H1 (cell line): Measurements from ENCODE around the gene IFT20. TPM values are rescaled to one million over a fixed set of nuclear protein-coding genes. Genes with fewer than 3 reads are reported as not detected.
A peak's percentile ranks its signal among the peaks of the same experiment; 100 is the strongest.

Source experiments
- ASH2L ChIP-seq: fragments of 200-600, 300-600 bp; sonication (generic); IDR thresholded peaks from one replicate; pipeline ENCODE4 v1.7.1; 2017; ENCODE audit warnings: low read length
- BACH1 ChIP-seq: IDR thresholded peaks from 2 replicates; pipeline ENCODE4 v1.6.1; 2012; ENCODE audit warnings: low read length, improper control_type of control experiment
- BRCA1 ChIP-seq: IDR thresholded peaks from 2 replicates; pipeline ENCODE4 v1.6.1; 2012; ENCODE audit warnings: low read depth, low read length, improper control_type of control experiment
- CBX5 ChIP-seq: fragments of 300-800, 300-1000 bp; sonication (generic); IDR thresholded peaks from 2 replicates; pipeline ENCODE4 v1.7.1; 2016; ENCODE audit warnings: antibody characterized with exemption, low read length, low read depth
- CBX8 ChIP-seq: fragments of 300-800, 300-1000 bp; sonication (generic); IDR thresholded peaks from 2 replicates; pipeline ENCODE4 v1.7.1; 2016; ENCODE audit warnings: low read depth, low read length, borderline replicate concordance
- CHD1 ChIP-seq: IDR thresholded peaks from 2 replicates; pipeline ENCODE4 v1.6.1; 2012; ENCODE audit warnings: low read depth, low read length, improper control_type of control experiment
- CREB1 ChIP-seq: IDR thresholded peaks from 2 replicates; pipeline ENCODE4 v1.6.1; 2012; ENCODE audit warnings: inconsistent platforms
- CTBP2 ChIP-seq: IDR thresholded peaks from 2 replicates; pipeline ENCODE4 v1.7.0; 2011; ENCODE audit warnings: borderline replicate concordance, mild to moderate bottlenecking, moderate library complexity, mixed read lengths, low read length; ENCODE audit not compliant: insufficient read depth, insufficient read length
- FOSL1 ChIP-seq: IDR thresholded peaks from 2 replicates; pipeline ENCODE4 v1.6.1; 2011; ENCODE audit warnings: mild to moderate bottlenecking, low read depth, low read length, moderate library complexity; ENCODE audit not compliant: insufficient read depth
- GABPA ChIP-seq: IDR thresholded peaks from 2 replicates; pipeline ENCODE4 v1.6.1; 2011; ENCODE audit warnings: mild to moderate bottlenecking, low read length, moderate library complexity, borderline replicate concordance; ENCODE audit not compliant: insufficient read depth
- GTF2F1 ChIP-seq: IDR thresholded peaks from 2 replicates; pipeline ENCODE4 v1.6.1; 2012; ENCODE audit warnings: low read depth, low read length, improper control_type of control experiment, borderline replicate concordance
- JUN ChIP-seq: IDR thresholded peaks from 2 replicates; pipeline ENCODE4 v1.6.1; 2011; ENCODE audit warnings: low read depth, mild to moderate bottlenecking, improper control_type of control experiment, low read length
- JUND ChIP-seq: IDR thresholded peaks from 2 replicates; pipeline ENCODE4 v1.6.1; 2011; ENCODE audit warnings: mild to moderate bottlenecking, improper control_type of control experiment, low read length
- KDM1A ChIP-seq: fragments of 200-600, 300-600 bp; sonication (generic); IDR thresholded peaks from 2 replicates; pipeline ENCODE4 v1.7.1; 2016; ENCODE audit warnings: mild to moderate bottlenecking, low read length, borderline replicate concordance
- MAFK ChIP-seq: IDR thresholded peaks from 2 replicates; pipeline ENCODE4 v1.6.1; 2012; ENCODE audit warnings: low read depth, mild to moderate bottlenecking, improper control_type of control experiment, low read length
- SAP30 ChIP-seq: fragments of 300-600 bp; sonication (generic); IDR thresholded peaks from 2 replicates; pipeline ENCODE4 v1.7.1; 2012; ENCODE audit warnings: low read length, moderate library complexity, mild to moderate bottlenecking, inconsistent platforms; ENCODE audit not compliant: insufficient read depth, insufficient replicate concordance
- SIRT6 ChIP-seq: IDR thresholded peaks from one replicate; pipeline ENCODE4 v1.7.1; 2012; ENCODE audit warnings: low read length, inconsistent platforms
- SP1 ChIP-seq: IDR thresholded peaks from 2 replicates; pipeline ENCODE4 v1.6.1; 2011; ENCODE audit warnings: low read depth, low read length
- TAF1 ChIP-seq: IDR thresholded peaks from 2 replicates; pipeline ENCODE4 v1.6.1; 2011; ENCODE audit warnings: mild to moderate bottlenecking, low read depth, low read length
- TEAD4 ChIP-seq: IDR thresholded peaks from 2 replicates; pipeline ENCODE4 v1.6.1; 2012; ENCODE audit warnings: low read depth, low read length, inconsistent platforms, mixed read lengths
- polyA plus RNA-seq, 7 experiments: library from polyadenylated mRNA; depleted of rRNA in 3 of 7; stranded (reverse) in 5 of 7; unstranded in 2 of 7; fragments of >200 nt in 5 of 7; fragments of 200-250 nt in 2 of 7; gene quantifications; 1 replicate in 5 of 7; 2 replicates in 1 of 7; 4 replicates in 1 of 7; pipeline versions ENCODE4 v1.2.1 to v1.2.3, GENCODE V29; 2011 to 2013; ENCODE audit warnings: missing spikeins in 2 of 7, mixed read lengths in 2 of 7
- total RNA-seq: library from RNA; stranded (reverse); fragmentation: NEBNext Ultra II Directional; extraction: Animal tissue kit (Norgen Biotek cat#: 25700); gene quantifications from 2 replicates; pipeline ENCODE4 v1.2.1, GENCODE V29; 2021
- TF ChIP-seq, protein P1 (sequence below): IDR thresholded peaks from 2 replicates; pipeline ENCODE4 v1.6.1; 2011; ENCODE audit warnings: low read depth, mild to moderate bottlenecking, low read length; ENCODE audit not compliant: insufficient read depth
- TF ChIP-seq, protein P2 (sequence below): IDR thresholded peaks from 2 replicates; pipeline ENCODE4 v1.6.1; 2012; ENCODE audit warnings: low read length, inconsistent platforms
- TF ChIP-seq, protein P3 (sequence below): IDR thresholded peaks from 2 replicates; pipeline ENCODE4 v1.6.1; 2012; ENCODE audit warnings: inconsistent platforms

Gene IFT20
- total and polyA plus RNA-seq, 2 of the 8 experiments (the other 6 are each of a cell fraction or from before 2014, with no cell fraction given) = 9.0 to 21.0 TPM

DNA sequence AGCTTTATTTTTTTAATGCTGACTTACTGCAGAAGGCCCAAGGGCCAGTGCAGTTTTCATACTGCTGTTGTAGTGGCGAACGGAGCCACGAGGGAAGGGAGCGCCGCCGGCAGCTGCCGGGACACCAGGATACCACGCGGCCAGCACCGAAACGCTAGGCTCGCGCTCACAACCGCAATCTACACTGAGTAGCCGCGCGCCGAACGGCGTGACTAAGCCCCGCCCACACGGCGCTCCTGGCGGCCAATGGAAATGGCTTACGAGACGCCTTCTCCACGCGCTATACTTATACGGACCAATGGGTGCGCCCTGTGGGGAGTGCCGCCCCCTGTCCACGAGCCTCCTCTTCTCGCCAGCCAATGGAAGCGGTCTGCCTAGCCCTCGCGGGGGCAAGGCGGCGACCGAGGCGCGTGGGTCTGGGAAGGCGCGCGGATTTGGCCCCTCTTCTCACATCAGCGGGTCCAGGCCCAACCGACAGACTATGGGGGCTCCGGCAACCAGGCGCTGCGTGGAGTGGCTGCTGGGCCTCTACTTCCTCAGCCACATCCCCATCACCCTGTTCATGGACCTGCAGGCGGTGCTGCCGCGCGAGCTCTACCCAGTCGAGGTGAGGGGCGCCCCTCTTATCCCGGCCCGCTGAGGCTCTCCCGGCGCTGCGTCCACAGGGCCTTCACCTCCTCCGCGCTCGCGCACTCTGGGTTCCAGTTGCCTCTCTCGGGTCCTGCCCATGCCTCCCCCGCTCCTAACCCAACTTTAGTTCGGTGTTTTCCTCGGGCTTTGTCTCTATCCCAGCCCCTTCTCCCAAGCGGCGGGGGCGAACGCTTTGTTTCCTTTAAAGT lies 16.3 kb downstream of the IFT20 start, which contains the start of gene TMEM97 (continued):
- TF ChIP-seq, protein P1, sequence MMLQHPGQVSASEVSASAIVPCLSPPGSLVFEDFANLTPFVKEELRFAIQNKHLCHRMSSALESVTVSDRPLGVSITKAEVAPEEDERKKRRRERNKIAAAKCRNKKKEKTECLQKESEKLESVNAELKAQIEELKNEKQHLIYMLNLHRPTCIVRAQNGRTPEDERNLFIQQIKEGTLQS = no peak
- TF ChIP-seq SAP30 (no peak), GABPA (0 out of 2 replicates have a peak, but pooled peaks have one; percentile 21), SIRT6 (no peak), FOSL1 (no peak), JUN (no peak), JUND (no peak), GTF2F1 (no peak), CTBP2 (no peak), KDM1A (0 out of 2 replicates have a peak, but pooled peaks have one; percentile 43), CBX5 (no peak), TEAD4 (no peak), SP1 (peak; percentile 77), TAF1 (peak; percentile 85), BRCA1 (no peak), CHD1 (no peak), CREB1 (peak; percentile 65), BACH1 (peak; percentile 77), CBX8 (no peak), MAFK (no peak), ASH2L (no peak)
- TF ChIP-seq, protein P2, sequence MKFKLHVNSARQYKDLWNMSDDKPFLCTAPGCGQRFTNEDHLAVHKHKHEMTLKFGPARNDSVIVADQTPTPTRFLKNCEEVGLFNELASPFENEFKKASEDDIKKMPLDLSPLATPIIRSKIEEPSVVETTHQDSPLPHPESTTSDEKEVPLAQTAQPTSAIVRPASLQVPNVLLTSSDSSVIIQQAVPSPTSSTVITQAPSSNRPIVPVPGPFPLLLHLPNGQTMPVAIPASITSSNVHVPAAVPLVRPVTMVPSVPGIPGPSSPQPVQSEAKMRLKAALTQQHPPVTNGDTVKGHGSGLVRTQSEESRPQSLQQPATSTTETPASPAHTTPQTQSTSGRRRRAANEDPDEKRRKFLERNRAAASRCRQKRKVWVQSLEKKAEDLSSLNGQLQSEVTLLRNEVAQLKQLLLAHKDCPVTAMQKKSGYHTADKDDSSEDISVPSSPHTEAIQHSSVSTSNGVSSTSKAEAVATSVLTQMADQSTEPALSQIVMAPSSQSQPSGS = no peak
- TF ChIP-seq, protein P3, sequence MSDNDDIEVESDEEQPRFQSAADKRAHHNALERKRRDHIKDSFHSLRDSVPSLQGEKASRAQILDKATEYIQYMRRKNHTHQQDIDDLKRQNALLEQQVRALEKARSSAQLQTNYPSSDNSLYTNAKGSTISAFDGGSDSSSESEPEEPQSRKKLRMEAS = peak; percentile 79
